Thyroid gland (tissue), 4 donors: ENCODE results near the gene DSPP.

Source experiments
- CTCF ChIP-seq, 6 experiments: fragments of 200-600 bp in 3 of 6; fragments of 450-650 bp in 3 of 6; sonication (generic) in 3 of 6; IDR thresholded peaks; one replicate each; pipeline ENCODE4 v1.5.1; 2016 to 2019; ENCODE audit warnings: antibody characterized with exemption in 6 of 6, mild to moderate bottlenecking in 2 of 6, inconsistent platforms in 1 of 6, moderate library complexity in 1 of 6
- POLR2A ChIP-seq, 2 donors: fragments of 450-650 bp; IDR thresholded peaks; one replicate each; pipeline ENCODE4 v1.6.1; 2017; ENCODE audit warnings: antibody characterized with exemption in 2 of 2, mild to moderate bottlenecking in 2 of 2, moderate library complexity in 1 of 2

GRCh38 chr4:87601361-87601760 is 7.0 kb upstream of the DSPP start:
- TF ChIP-seq CTCF (IDR thresholded peaks at IDR 0.05) (no peak), POLR2A (IDR thresholded peaks at IDR 0.05) (no peak)
